Neuronal stem cell (in vitro differentiated cells): ENCODE measurements around the gene MROH2A.
A peak's percentile ranks its signal among the peaks of the same experiment; 100 is the strongest.

Experiments used
- DNase-seq: peaks from one replicate; pipeline ENCODE4 v3.0.0-alpha.2; 2013; ENCODE audit warnings: low spot score
- H2AFZ ChIP-seq: one replicate; pipeline ENCODE4 v1.6.1; 2013; ENCODE audit warnings: mild to moderate bottlenecking, low read length, inconsistent platforms
- H2AK5ac ChIP-seq: 2 replicates; pipeline ENCODE4 v1.6.1; 2013; ENCODE audit warnings: low read depth, mild to moderate bottlenecking, inconsistent platforms, low read length, moderate library complexity, mixed read lengths
- H2BK120ac ChIP-seq: 2 replicates; pipeline ENCODE4 v1.6.1; 2013; ENCODE audit warnings: low read depth, mild to moderate bottlenecking, inconsistent platforms, low read length, moderate library complexity, mixed read lengths
- H2BK12ac ChIP-seq: one replicate; pipeline ENCODE4 v1.6.1; 2013; ENCODE audit warnings: low read length, inconsistent platforms
- H2BK15ac ChIP-seq: 2 replicates; pipeline ENCODE4 v1.6.1; 2013; ENCODE audit warnings: mild to moderate bottlenecking, low read length, inconsistent platforms, mixed read lengths
- H2BK5ac ChIP-seq: one replicate; pipeline ENCODE4 v1.6.1; 2013; ENCODE audit warnings: inconsistent platforms, mild to moderate bottlenecking, low read length, moderate library complexity
- H3K14ac ChIP-seq: one replicate; pipeline ENCODE4 v1.6.1; 2013; ENCODE audit warnings: low read length, inconsistent platforms
- H3K18ac ChIP-seq: 2 replicates; pipeline ENCODE4 v1.6.1; 2013; ENCODE audit warnings: low read length, inconsistent platforms
- H3K23ac ChIP-seq: 2 replicates; pipeline ENCODE4 v1.6.1; 2013; ENCODE audit warnings: low read depth, mild to moderate bottlenecking, mixed read lengths, low read length, inconsistent platforms; ENCODE audit not compliant: poor library complexity
- H3K27ac ChIP-seq: replicated peaks from 3 replicates; pipeline ENCODE4 v1.5.1; 2013; ENCODE audit warnings: low read length, inconsistent platforms
- H3K27me3 ChIP-seq, 3 experiments: 2 replicates each; pipeline ENCODE4 v1.6.1; 2013; ENCODE audit warnings: low read length in 3 of 3, mild to moderate bottlenecking in 2 of 3, inconsistent platforms in 1 of 3, low read depth in 1 of 3, mixed read lengths in 1 of 3, moderate library complexity in 1 of 3; ENCODE audit not compliant: control insufficient read depth in 3 of 3, insufficient read depth in 3 of 3
- H3K36me3 ChIP-seq, 2 donors: replicated peaks in 1 of 2; 2 replicates each; pipeline ENCODE4 v1.6.1; 2013; ENCODE audit warnings: low read length in 2 of 2; ENCODE audit not compliant: control insufficient read depth in 2 of 2, insufficient read depth in 2 of 2
- H3K4ac ChIP-seq: 2 replicates; pipeline ENCODE4 v1.6.1; 2013; ENCODE audit warnings: inconsistent platforms, mild to moderate bottlenecking, low read length, moderate library complexity
- H3K4me1 ChIP-seq, 2 donors: 1 replicate in 1 of 2; 2 replicates in 1 of 2; pipeline ENCODE4 v1.6.1; 2013; ENCODE audit warnings: low read length in 2 of 2, low read depth in 1 of 2; ENCODE audit not compliant: control insufficient read depth in 2 of 2, insufficient read depth in 1 of 2
- H3K4me2 ChIP-seq: one replicate; pipeline ENCODE4 v1.6.1; 2013; ENCODE audit warnings: mild to moderate bottlenecking, low read length, inconsistent platforms; ENCODE audit not compliant: insufficient read depth, poor library complexity, severe bottlenecking
- H3K4me3 ChIP-seq, 2 donors: 2 replicates each; pipeline ENCODE4 v1.5.1; 2013; ENCODE audit warnings: low read length in 2 of 2, mild to moderate bottlenecking in 2 of 2, inconsistent platforms in 1 of 2, moderate library complexity in 1 of 2
- H3K79me1 ChIP-seq: one replicate; pipeline ENCODE4 v1.6.1; 2013; ENCODE audit warnings: low read depth, mild to moderate bottlenecking, inconsistent platforms, low read length, moderate library complexity
- H3K9ac ChIP-seq: one replicate; pipeline ENCODE4 v1.6.1; 2013; ENCODE audit warnings: mild to moderate bottlenecking, low read depth, low read length, inconsistent platforms; ENCODE audit not compliant: poor library complexity
- H3K9me3 ChIP-seq, 2 donors: replicated peaks in 1 of 2; 2 replicates each; pipeline versions ENCODE3 to v1.6.1; 2013; ENCODE audit warnings: low read length in 2 of 2, mild to moderate bottlenecking in 2 of 2, inconsistent platforms in 1 of 2, low read depth in 1 of 2, mixed read lengths in 1 of 2, moderate library complexity in 1 of 2; ENCODE audit not compliant: control insufficient read depth in 2 of 2, insufficient read depth in 1 of 2
- H4K8ac ChIP-seq: one replicate; pipeline ENCODE4 v1.6.1; 2013; ENCODE audit warnings: low read depth, mild to moderate bottlenecking, inconsistent platforms, low read length, moderate library complexity
- H4K91ac ChIP-seq: one replicate; pipeline ENCODE4 v1.6.1; 2013; ENCODE audit warnings: low read length, low read depth, mild to moderate bottlenecking, inconsistent platforms; ENCODE audit not compliant: poor library complexity
- WGBS, 2 donors: extraction: QIAGEN DNeasy Blood & Tissue Kit; methylation state at CpG; one replicate each; pipeline ENCODE4 v1.1.7; 2013; ENCODE audit warnings: missing lambda C conversion rate in 2 of 2, mixed read lengths in 1 of 2; ENCODE audit not compliant: insufficient read length in 2 of 2, insufficient replicate concordance in 1 of 2; ENCODE audit errors: extremely low coverage in 2 of 2; 5-methylcytosine and 5-hydroxymethylcytosine counted together

MROH2A gene

GRCh38 chr2:233832869-233833311 lies 54.8 kb downstream of the MROH2A start:
- Histone ChIP-seq H3K36me3 (peaks cover 23 to 47% of the 10 kb centered on the region in 2 donors), H2BK15ac (no peak overlapping the region), H3K18ac (peak overlapping the region; percentile 60), H3K4ac (no peak overlapping the region), H3K4me1 (peaks cover 6% of the 10 kb centered on the region in 2 donors), H2BK120ac (no peak overlapping the region), H3K23ac (no peak overlapping the region), H3K9ac (no peak overlapping the region), H2AK5ac (no peak overlapping the region), H3K9me3 (peaks cover 0 to 3% of the 10 kb centered on the region in 2 donors), H4K91ac (no peak overlapping the region), H4K8ac (no peak overlapping the region), H3K4me3 (no peak overlapping the region), H2AFZ (peak overlapping the region; percentile 71), H3K27me3 (no peaks in the 10 kb centered on the region), H3K79me1 (peaks cover 1% of the 10 kb centered on the region), H3K14ac (no peak overlapping the region), H3K27ac (no peak overlapping the region), H2BK5ac (no peak overlapping the region), H3K4me2 (no peak overlapping the region), H2BK12ac (no peak overlapping the region)
- peak; percentile 54 for DNase-seq
- no CpG with 5 or more reads among the region's 7 CpGs for WGBS, 2 donors

- no peak overlapping the region for H3K4me2 ChIP-seq
- no peak overlapping the region for H4K91ac ChIP-seq
- H3K9ac ChIP-seq: no peak overlapping the region
- H3K36me3 ChIP-seq: peaks cover 28 to 52% of the 10 kb centered on the region in 2 donors
- H3K4ac ChIP-seq: no peak overlapping the region
- H3K27me3 ChIP-seq: no peaks in the 10 kb centered on the region
- DNase-seq: no peak
- H2AFZ ChIP-seq: no peak overlapping the region
- no peak overlapping the region for H3K23ac ChIP-seq
- WGBS, 2 donors: no CpG with 5 or more reads among the region's 10 CpGs
- no peak overlapping the region for H3K18ac ChIP-seq
- peaks cover 1% of the 10 kb centered on the region for H3K79me1 ChIP-seq
- H3K9me3 ChIP-seq: peaks cover 0 to 3% of the 10 kb centered on the region in 2 donors
- H3K14ac ChIP-seq: no peak overlapping the region
- H2BK120ac ChIP-seq: no peak overlapping the region
- no peak overlapping the region for H2BK12ac ChIP-seq
- no peak overlapping the region for H2BK15ac ChIP-seq
- no peak overlapping the region for H2AK5ac ChIP-seq
- H2BK5ac ChIP-seq: no peak overlapping the region
- peaks cover 6% of the 10 kb centered on the region in 2 donors for H3K4me1 ChIP-seq
- no peak overlapping the region for H3K4me3 ChIP-seq
- H4K8ac ChIP-seq: no peak overlapping the region
- peak overlapping the region; percentile 19 for H3K27ac ChIP-seq
These were observed 55.2 kb downstream of the MROH2A start for GRCh38 chr2:233833345-233833744.

GRCh38 chr2:233835230-233836186 lies 57.4 kb downstream of the MROH2A start:
- Histone ChIP-seq H2BK5ac (no peak overlapping the region), H2AK5ac (no peak overlapping the region), H3K27me3 (no peaks in the 10 kb centered on the region), H3K18ac (no peak overlapping the region), H3K4ac (no peak overlapping the region), H3K4me1 (peaks cover 6 to 8% of the 10 kb centered on the region in 2 donors), H3K36me3 (peaks cover 49 to 74% of the 10 kb centered on the region in 2 donors), H3K14ac (no peak overlapping the region), H3K4me3 (no peak overlapping the region), H2BK120ac (no peak overlapping the region), H4K91ac (no peak overlapping the region), H3K27ac (no peak overlapping the region), H3K9me3 (peaks cover 0 to 3% of the 10 kb centered on the region in 2 donors), H3K9ac (peak overlapping the region; percentile 61), H2BK15ac (no peak overlapping the region), H2BK12ac (no peak overlapping the region), H2AFZ (no peak overlapping the region), H4K8ac (no peak overlapping the region), H3K79me1 (peaks cover 12% of the 10 kb centered on the region), H3K4me2 (no peak overlapping the region), H3K23ac (no peak overlapping the region)
- no CpG with 5 or more reads among the region's 14 CpGs for WGBS, 2 donors
- no peak for DNase-seq

GRCh38 chr2:233836359-233836758 lies 58.2 kb downstream of the MROH2A start:
- no CpG with 5 or more reads among the region's 7 CpGs for WGBS, 2 donors
- H2BK5ac ChIP-seq: no peak overlapping the region
- H3K9me3 ChIP-seq: peaks cover 0 to 3% of the 10 kb centered on the region in 2 donors
- no peak overlapping the region for H4K91ac ChIP-seq
- peaks cover 6 to 8% of the 10 kb centered on the region in 2 donors for H3K4me1 ChIP-seq
- H3K36me3 ChIP-seq: peaks cover 57 to 82% of the 10 kb centered on the region in 2 donors
- H2AK5ac ChIP-seq: no peak overlapping the region
- H3K4me2 ChIP-seq: no peak overlapping the region
- no peak overlapping the region for H2AFZ ChIP-seq
- H3K4ac ChIP-seq: no peak overlapping the region
- peaks cover 12% of the 10 kb centered on the region for H3K79me1 ChIP-seq
- no peak overlapping the region for H2BK12ac ChIP-seq
- H3K14ac ChIP-seq: no peak overlapping the region
- H4K8ac ChIP-seq: no peak overlapping the region
- H3K18ac ChIP-seq: no peak overlapping the region
- H3K4me3 ChIP-seq: no peak overlapping the region
- no peak overlapping the region for H3K9ac ChIP-seq
- H3K27ac ChIP-seq: no peak overlapping the region
- H3K23ac ChIP-seq: no peak overlapping the region
- DNase-seq: no peak
- no peak overlapping the region for H2BK15ac ChIP-seq
- H2BK120ac ChIP-seq: no peak overlapping the region
- no peaks in the 10 kb centered on the region for H3K27me3 ChIP-seq
